GM23338 (cell line): ENCODE results near the gene TESK2. TPM values are rescaled to one million over a fixed set of nuclear protein-coding genes. Genes with fewer than 3 reads are reported as not detected.

Source experiments
- ATAC-seq: fragments of 200-7000 bp; cut with Tn5 transposase; 3 replicates; pipeline ENCODE4 v1.9.1; 2020
- DNase-seq: peaks from one replicate; pipeline ENCODE4 v3.0.0-alpha.2; 2015; ENCODE audit warnings: low spot score
- H2AFZ ChIP-seq: fragments of 200-600 bp; sonication (generic); 2 replicates; pipeline ENCODE4 v1.8.0; 2016; ENCODE audit warnings: antibody characterized with exemption, mild to moderate bottlenecking, moderate library complexity
- H3F3A ChIP-seq: fragments of 200-600 bp; sonication (generic); replicated peaks from 2 replicates; pipeline ENCODE4 v1.8.0; 2017; ENCODE audit warnings: antibody characterized with exemption, mixed run types, low read depth
- H3K27ac ChIP-seq: fragments of 200-600 bp; sonication (generic); 2 replicates; pipeline ENCODE4 v1.6.1; 2016; ENCODE audit warnings: low read depth
- H3K27me3 ChIP-seq: fragments of 200-600 bp; sonication (generic); 2 replicates; pipeline ENCODE4 v1.8.0; 2016; ENCODE audit warnings: mild to moderate bottlenecking, mixed run types, moderate library complexity; ENCODE audit not compliant: insufficient read depth
- H3K36me3 ChIP-seq: fragments of 200-600 bp; sonication (generic); 2 replicates; pipeline ENCODE4 v1.8.0; 2016; ENCODE audit warnings: mild to moderate bottlenecking; ENCODE audit not compliant: insufficient read depth
- H3K4me1 ChIP-seq: fragments of 200-600 bp; sonication (generic); 2 replicates; pipeline ENCODE4 v1.8.0; 2016; ENCODE audit warnings: mild to moderate bottlenecking, moderate library complexity; ENCODE audit not compliant: insufficient read depth
- H3K4me2 ChIP-seq: fragments of 200-600 bp; sonication (generic); 2 replicates; pipeline ENCODE4 v1.7.1; 2017; ENCODE audit warnings: mixed run types
- H3K4me3 ChIP-seq: fragments of 200-600 bp; sonication (generic); 2 replicates; pipeline ENCODE4 v1.6.1; 2016; ENCODE audit warnings: mixed run types
- H3K79me2 ChIP-seq: fragments of 200-600 bp; sonication (generic); replicated peaks from 2 replicates; pipeline ENCODE4 v1.8.0; 2017; ENCODE audit warnings: mild to moderate bottlenecking; ENCODE audit not compliant: insufficient read depth
- H3K9me2 ChIP-seq: fragments of 200-600 bp; sonication (generic); 2 replicates; pipeline ENCODE4 v1.8.0; 2017; ENCODE audit not compliant: insufficient read depth
- H4K20me1 ChIP-seq: fragments of 200-600 bp; sonication (generic); replicated peaks from 2 replicates; pipeline ENCODE4 v1.8.0; 2017; ENCODE audit warnings: mild to moderate bottlenecking; ENCODE audit not compliant: insufficient read depth
- H3K27ac Mint-ChIP-seq: 2 replicates; pipeline ENCODE4 v1.8.0; 2020; ENCODE audit warnings: inconsistent platforms, mild to moderate bottlenecking, moderate library complexity, mixed read lengths
- H3K27me3 Mint-ChIP-seq: 3 replicates; pipeline ENCODE4 v1.8.0; 2022; ENCODE audit warnings: low read depth, mild to moderate bottlenecking, moderate library complexity, mixed read lengths, inconsistent platforms; ENCODE audit not compliant: insufficient read depth, poor library complexity
- H3K36me3 Mint-ChIP-seq: 3 replicates; pipeline ENCODE4 v1.8.0; 2021; ENCODE audit warnings: low read depth, mild to moderate bottlenecking, inconsistent platforms, moderate library complexity, mixed read lengths
- H3K4me1 Mint-ChIP-seq: 3 replicates; pipeline ENCODE4 v1.8.0; 2020; ENCODE audit warnings: mild to moderate bottlenecking, inconsistent platforms, mixed read lengths
- H3K4me3 Mint-ChIP-seq: 3 replicates; pipeline ENCODE4 v1.8.0; 2021; ENCODE audit warnings: moderate library complexity, mild to moderate bottlenecking, inconsistent platforms, mixed read lengths
- H3K9me3 Mint-ChIP-seq: 3 replicates; pipeline ENCODE4 v1.8.0; 2020; ENCODE audit warnings: moderate library complexity, mild to moderate bottlenecking, inconsistent platforms, mixed read lengths
- CREB1 ChIP-seq: fragments of 250-450 bp; sonication (Bioruptor Pico); IDR thresholded peaks from 2 replicates; pipeline ENCODE4 v1.5.0; 2020; ENCODE audit warnings: low read depth, mild to moderate bottlenecking, moderate library complexity
- CTCF ChIP-seq, 2 experiments: fragments of 200-600 bp in 1 of 2; sonication (generic) in 1 of 2; conservative IDR thresholded peaks; 2 replicates each; pipeline versions ENCODE4 v1.5.1 to v1.6.1; 2016 to 2017; ENCODE audit warnings: antibody characterized with exemption in 2 of 2, low read depth in 2 of 2, mild to moderate bottlenecking in 2 of 2, moderate library complexity in 1 of 2
- EZH2 ChIP-seq: fragments of 200-600 bp; sonication (generic); IDR thresholded peaks from one replicate; pipeline ENCODE4 v1.8.0; 2017; ENCODE audit warnings: antibody characterized with exemption, mild to moderate bottlenecking, low read depth; ENCODE audit not compliant: unreplicated experiment
- EZH2phosphoT487 ChIP-seq: fragments of 200-600 bp; sonication (generic); IDR thresholded peaks from one replicate; pipeline ENCODE4 v1.8.1; 2018; ENCODE audit warnings: antibody characterized with exemption; ENCODE audit not compliant: unreplicated experiment
- JUNB ChIP-seq: IDR thresholded peaks from one replicate; pipeline ENCODE4 v1.6.1; 2016; ENCODE audit warnings: antibody characterized with exemption; ENCODE audit not compliant: unreplicated experiment
- NANOG ChIP-seq: IDR thresholded peaks from 2 replicates; pipeline ENCODE4 v1.6.1; 2016; ENCODE audit warnings: antibody characterized with exemption, borderline replicate concordance
- POLR2AphosphoS5 ChIP-seq: IDR thresholded peaks from 2 replicates; pipeline ENCODE4 v1.6.1; 2016; ENCODE audit warnings: antibody characterized with exemption, low read depth
- REST ChIP-seq: IDR thresholded peaks from one replicate; pipeline ENCODE4 v1.6.1; 2018; ENCODE audit warnings: antibody characterized with exemption; ENCODE audit not compliant: unreplicated experiment
- ZNF114 ChIP-seq: fragments of 250-450 bp; sonication (Bioruptor Pico); IDR thresholded peaks from 2 replicates; pipeline ENCODE4 v1.5.0; 2020; ENCODE audit warnings: mild to moderate bottlenecking, moderate library complexity
- ZNF462 ChIP-seq: fragments of 250-450 bp; sonication (Bioruptor Pico); IDR thresholded peaks from 2 replicates; pipeline ENCODE4 v1.5.0; 2020; ENCODE audit warnings: mild to moderate bottlenecking, moderate library complexity
- polyA plus RNA-seq: library from polyadenylated mRNA; unstranded; fragments of >200 nt; fragmentation: Nextera tagmentation; extraction: Ambion mirVana; gene quantifications from 2 replicates; pipeline ENCODE4 v1.2.1, GENCODE V29; 2016
- total RNA-seq: library from RNA; depleted of rRNA; stranded (reverse); fragments of >200 nt; shearing (Covaris generic); gene quantifications from 2 replicates; pipeline ENCODE4 v1.2.3, GENCODE V29; 2014
- TF ChIP-seq, protein P1 (sequence below): IDR thresholded peaks from 2 replicates; pipeline ENCODE4 v1.6.1; 2016; ENCODE audit warnings: antibody characterized with exemption

The TESK2 gene
- total and polyA plus RNA-seq, 2 experiments from 2014 or later, result 5.2 to 14.0 TPM

DNA sequence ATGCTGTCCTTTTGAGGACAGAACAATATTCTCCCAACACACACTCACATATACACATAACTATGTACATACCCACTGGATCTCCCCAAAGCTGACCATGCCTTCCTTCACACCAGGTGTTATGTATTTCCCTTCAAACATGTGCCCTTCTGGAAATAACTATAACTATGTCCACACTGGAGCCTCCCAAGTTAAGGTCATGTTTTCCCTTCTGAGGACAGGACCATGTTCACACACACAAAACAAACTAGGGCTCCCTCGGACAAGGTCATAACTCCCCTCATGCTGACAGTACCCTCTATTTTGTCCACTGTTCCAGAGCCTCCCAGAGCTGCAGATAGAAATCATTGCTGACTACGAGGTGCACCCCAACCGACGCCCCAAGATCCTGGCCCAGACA lies 16.9 kb upstream of the TESK2 start (continued):
- no peak for TF ChIP-seq REST
- TF ChIP-seq CREB1 (CRISPR knock-in tag), result no peak
- TF ChIP-seq ZNF114 (CRISPR knock-in tag), result no peak

- Histone ChIP-seq H3K79me2 (peaks cover 2% of the 10 kb centered on the region; the same call in 1 of the 2 replicates), H2AFZ (no peak overlapping the region), H3K4me2 (no peak overlapping the region), H3K27ac (0 out of 2 replicates have a peak overlapping the region, but pooled peaks have one; percentile 14), H3F3A (peaks cover 58% of the 10 kb centered on the region), H3K36me3 (peaks cover 37% of the 10 kb centered on the region), H3K4me1 (no peaks in the 10 kb centered on the region), H3K9me2 (no peaks in the 10 kb centered on the region), H3K4me3 (no peak overlapping the region), H4K20me1 (peaks cover 37% of the 10 kb centered on the region), H3K27me3 (no peaks in the 10 kb centered on the region)
- no peaks in the 10 kb centered on the region for H3K9me3 Mint-ChIP-seq
- ATAC-seq (peak; percentile 3; the same call in 1 of the 3 replicates), DNase-seq (no peak)
- no peaks in the 10 kb centered on the region for H3K4me1 Mint-ChIP-seq
- no peak overlapping the region for H3K27ac Mint-ChIP-seq
- peaks cover 46% of the 10 kb centered on the region for H3K36me3 Mint-ChIP-seq
- TF ChIP-seq EZH2, result no peak
- no peak for TF ChIP-seq NANOG
- no peak for TF ChIP-seq ZNF114 (CRISPR knock-in tag)
- no peak for TF ChIP-seq EZH2phosphoT487
- no peak for TF ChIP-seq CTCF (conservative IDR thresholded peaks at IDR 0.05; ENCODE audit: low read depth in 2 of 2)
- no peak for TF ChIP-seq JUNB
- TF ChIP-seq, protein P1, sequence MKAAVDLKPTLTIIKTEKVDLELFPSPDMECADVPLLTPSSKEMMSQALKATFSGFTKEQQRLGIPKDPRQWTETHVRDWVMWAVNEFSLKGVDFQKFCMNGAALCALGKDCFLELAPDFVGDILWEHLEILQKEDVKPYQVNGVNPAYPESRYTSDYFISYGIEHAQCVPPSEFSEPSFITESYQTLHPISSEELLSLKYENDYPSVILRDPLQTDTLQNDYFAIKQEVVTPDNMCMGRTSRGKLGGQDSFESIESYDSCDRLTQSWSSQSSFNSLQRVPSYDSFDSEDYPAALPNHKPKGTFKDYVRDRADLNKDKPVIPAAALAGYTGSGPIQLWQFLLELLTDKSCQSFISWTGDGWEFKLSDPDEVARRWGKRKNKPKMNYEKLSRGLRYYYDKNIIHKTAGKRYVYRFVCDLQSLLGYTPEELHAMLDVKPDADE, result no peak
- TF ChIP-seq ZNF462, result no peak
- TF ChIP-seq POLR2AphosphoS5, result no peak
- H3K4me3 Mint-ChIP-seq, result no peak overlapping the region
- peaks cover 1% of the 10 kb centered on the region for H3K27me3 Mint-ChIP-seq
Observed at GRCh38 chr1:45507195-45507594, 16.2 kb upstream of the TESK2 start.
